NB4 (cell line): ENCODE measurements around the gene SLX9.

Source experiments
- DNase-seq: peaks from one replicate; pipeline ENCODE4 v3.0.0; 2010; ENCODE audit warnings: low read depth
- H3K4me3 ChIP-seq: one replicate; pipeline ENCODE4 v1.5.1; 2011; ENCODE audit warnings: mild to moderate bottlenecking, low read depth, low read length, moderate library complexity
- CTCF ChIP-seq: IDR thresholded peaks from one replicate; pipeline ENCODE4 v1.5.1; 2012; ENCODE audit warnings: low read depth, low read length
- MAX ChIP-seq: IDR thresholded peaks from 2 replicates; pipeline ENCODE4 v1.6.1; 2011; ENCODE audit warnings: low read depth, low read length
- MYC ChIP-seq: IDR thresholded peaks from 2 replicates; pipeline ENCODE4 v1.6.1; 2011; ENCODE audit warnings: low read depth, low read length
- POLR2A ChIP-seq: IDR thresholded peaks from 2 replicates; pipeline ENCODE4 v1.6.1; 2011; ENCODE audit warnings: mild to moderate bottlenecking; ENCODE audit not compliant: insufficient read length; ENCODE audit errors: extremely low read depth

The SLX9 gene

GRCh38 chr21:45012662-45013259, 72.9 kb downstream of the SLX9 start:
- TF ChIP-seq POLR2A (no peak), MAX (no peak), CTCF (no peak), MYC (no peak)
- DNase-seq = no peak
- no peak overlapping the region for H3K4me3 ChIP-seq

- H3K4me3 ChIP-seq = no peak overlapping the region
- TF ChIP-seq CTCF (no peak), POLR2A (no peak), MYC (no peak), MAX (no peak)
- no peak for DNase-seq
Measured at GRCh38 chr21:45013260-45013841, 73.5 kb downstream of the SLX9 start.

- DNase-seq = no peak
- H3K4me3 ChIP-seq = no peak overlapping the region
- no peak for TF ChIP-seq POLR2A
- no peak for TF ChIP-seq CTCF
- no peak for TF ChIP-seq MAX
- no peak for TF ChIP-seq MYC
Measured at GRCh38 chr21:45014747-45015468, 75.1 kb downstream of the SLX9 start.

- no peak for TF ChIP-seq POLR2A
- TF ChIP-seq CTCF = no peak
- TF ChIP-seq MYC = no peak
- no peak for TF ChIP-seq MAX
- DNase-seq = no peak
- no peak overlapping the region for H3K4me3 ChIP-seq
Measured at GRCh38 chr21:45015469-45015860, 75.6 kb downstream of the SLX9 start.

GRCh38 chr21:45016031-45016405, 76.2 kb downstream of the SLX9 start:
- no peak overlapping the region for H3K4me3 ChIP-seq
- TF ChIP-seq MAX (no peak), POLR2A (no peak), MYC (no peak), CTCF (no peak)
- DNase-seq = no peak
